Breast epithelium (tissue), 4 donors: ENCODE results near the gene REM2. TPM values are rescaled to one million over a fixed set of nuclear protein-coding genes. Genes with fewer than 3 reads are reported as not detected.

ENCODE experiments used
- DNase-seq, 2 donors: peaks; one replicate each; pipeline ENCODE4 v3.0.0-alpha.2; 2019; ENCODE audit warnings: low spot score in 2 of 2
- H3K27ac ChIP-seq, 2 donors: fragments of 200-600 bp; sonication (generic) in 1 of 2; one replicate each; pipeline ENCODE4 v1.5.1; 2016 to 2019; ENCODE audit warnings: mild to moderate bottlenecking in 1 of 2
- H3K27me3 ChIP-seq, 2 donors: fragments of 200-600 bp; sonication (generic) in 1 of 2; one replicate each; pipeline versions ENCODE4 v1.5.1 to v1.6.0; 2017 to 2019; ENCODE audit warnings: control low read depth in 1 of 2, mild to moderate bottlenecking in 1 of 2
- H3K36me3 ChIP-seq: fragments of 200-600 bp; one replicate; pipeline ENCODE4 v1.5.1; 2019
- H3K4me1 ChIP-seq, 2 donors: fragments of 200-600 bp; sonication (generic); one replicate each; pipeline ENCODE4 v1.5.1; 2016 to 2019; ENCODE audit warnings: control low read depth in 1 of 2
- H3K4me3 ChIP-seq, 3 donors: fragments of 200-600 bp; sonication (generic); 1 replicate in 2 of 3; 2 replicates in 1 of 3; pipeline ENCODE4 v1.5.1; 2016 to 2019; ENCODE audit warnings: mild to moderate bottlenecking in 3 of 3, moderate library complexity in 2 of 3
- H3K9me3 ChIP-seq, 2 donors: fragments of 200-600 bp; sonication (generic) in 1 of 2; one replicate each; pipeline ENCODE4 v1.5.1; 2016 to 2019; ENCODE audit warnings: control low read depth in 1 of 2
- CTCF ChIP-seq, 3 donors: fragments of 450-650 bp; IDR thresholded peaks; one replicate each; pipeline ENCODE4 v1.5.1; 2016 to 2017; ENCODE audit warnings: antibody characterized with exemption in 3 of 3, mild to moderate bottlenecking in 3 of 3, moderate library complexity in 3 of 3
- POLR2A ChIP-seq: fragments of 450-650 bp; IDR thresholded peaks from one replicate; pipeline ENCODE4 v1.6.1; 2016; ENCODE audit warnings: antibody characterized with exemption, mild to moderate bottlenecking, moderate library complexity
- POLR2AphosphoS5 ChIP-seq, 3 donors: sonication (generic); formaldehyde crosslinking; IDR thresholded peaks; one replicate each; pipeline ENCODE4 v1.6.1; 2017; ENCODE audit warnings: antibody characterized with exemption in 3 of 3
- intact Hi-C: fragments of 100-400 bp; cut with DNase I; formaldehyde crosslinking; loops from one replicate; pipeline ENCODE4 v1.15.1; 2023; ENCODE audit warnings: low total_unique reads
- total RNA-seq, 3 donors: library from RNA; depleted of rRNA; stranded (reverse); fragments of >200 nt; gene quantifications; one replicate each; pipeline ENCODE4 v1.1.0, GENCODE V29; 2016

Gene REM2
- total RNA-seq, result 1 to 10 TPM in 2 of 3 donors, under 1 TPM in 1; 0.96 to 1.3 (median 1.2) TPM

- H3K27me3 ChIP-seq, result no peaks in the 10 kb centered on the region
- no peaks in the 10 kb centered on the region for H3K9me3 ChIP-seq
- H3K4me3 ChIP-seq, result peak within 1 kb of the TSS in 2 of 3 donors; percentile 11 to 27
- TF ChIP-seq CTCF (IDR thresholded peaks at IDR 0.05), result no peak
- TF ChIP-seq POLR2AphosphoS5 (IDR thresholded peaks at IDR 0.05), result no peak
- TF ChIP-seq POLR2A, result no peak
- H3K27ac ChIP-seq, result peak within 1 kb of the TSS in 1 of 2 donors; percentile 14
- H3K4me1 ChIP-seq, result peaks cover 0 to 14% of the 10 kb centered on the region in 2 donors
- H3K36me3 ChIP-seq, result no peaks in the 10 kb centered on the region
- no peak for DNase-seq
- intact Hi-C loops, result no loop called here
Measured at GRCh38 chr14:22883173-22883976, at the start of gene REM2. Gene REM2 (plus strand): TSS chr14:22883222. CDS start chr14:22883288, 66 bp downstream.

GRCh38 chr14:22835505-22835904 lies 47.5 kb upstream of the REM2 start:
- Histone ChIP-seq H3K4me3 (no peak overlapping the region), H3K9me3 (no peaks in the 10 kb centered on the region), H3K27me3 (no peaks in the 10 kb centered on the region), H3K27ac (peak overlapping the region; percentile 97 to 99), H3K36me3 (no peaks in the 10 kb centered on the region), H3K4me1 (peaks cover 0 to 14% of the 10 kb centered on the region in 2 donors)
- intact Hi-C loops, result no loop called here
- no peak for DNase-seq
- TF ChIP-seq CTCF (IDR thresholded peaks at IDR 0.05) (no peak), POLR2AphosphoS5 (IDR thresholded peaks at IDR 0.05) (no peak), POLR2A (no peak)

GRCh38 chr14:22836301-22837113 lies 46.5 kb upstream of the REM2 start, which contains the start of gene MMP14:
Gene MMP14 (plus strand): TSS chr14:22836585. CDS start chr14:22836818, 233 bp downstream.
- H3K27ac ChIP-seq, result peak within 1 kb of the TSS; percentile 97 to 99
- intact Hi-C loops, result no loop called here
- H3K36me3 ChIP-seq, result no peaks in the 10 kb centered on the region
- peak within 1 kb of the TSS; percentile 98 to 99 (median 99) for H3K4me3 ChIP-seq
- no peaks in the 10 kb centered on the region for H3K9me3 ChIP-seq
- TF ChIP-seq POLR2A (peak; percentile 74), CTCF (IDR thresholded peaks at IDR 0.05) (peak in 2 of 3 donors; percentile 22 to 31), POLR2AphosphoS5 (IDR thresholded peaks at IDR 0.05) (peak in 2 of 3 donors; percentile 57 to 89)
- H3K4me1 ChIP-seq, result peaks cover 0 to 12% of the 10 kb centered on the region in 2 donors
- no peaks in the 10 kb centered on the region for H3K27me3 ChIP-seq
- DNase-seq, result peak in 1 of 2 donors; percentile 80

- TF ChIP-seq POLR2A (peak; percentile 11), CTCF (IDR thresholded peaks at IDR 0.05) (no peak), POLR2AphosphoS5 (IDR thresholded peaks at IDR 0.05) (peak in 1 of 3 donors; percentile 29)
- Histone ChIP-seq H3K4me3 (peak overlapping the region; percentile 98 to 99 (median 99)), H3K4me1 (peaks cover 0 to 12% of the 10 kb centered on the region in 2 donors), H3K27ac (peak overlapping the region; percentile 97 to 99), H3K9me3 (no peaks in the 10 kb centered on the region), H3K36me3 (no peaks in the 10 kb centered on the region), H3K27me3 (no peaks in the 10 kb centered on the region)
- intact Hi-C loops, result no loop called here
- DNase-seq, result no peak
Measured at GRCh38 chr14:22837114-22837749, 45.8 kb upstream of the REM2 start.
